Ramos (cell line): ENCODE measurements around the gene FOXA1.
"Not testable (repeated sequence)": the region's sequence is repeated elsewhere in the genome, so short reads cannot be mapped to it uniquely, and the experiment has no call there.

Source experiments
- in situ Hi-C: fragments of 300-500 bp; cut with MboI; formaldehyde crosslinking; loops from one replicate; pipeline ENCODE4 v1.14.3; 2022; ENCODE audit warnings: low sequenced_read_pairs; ENCODE audit not compliant: unreplicated experiment

Gene FOXA1

DNA sequence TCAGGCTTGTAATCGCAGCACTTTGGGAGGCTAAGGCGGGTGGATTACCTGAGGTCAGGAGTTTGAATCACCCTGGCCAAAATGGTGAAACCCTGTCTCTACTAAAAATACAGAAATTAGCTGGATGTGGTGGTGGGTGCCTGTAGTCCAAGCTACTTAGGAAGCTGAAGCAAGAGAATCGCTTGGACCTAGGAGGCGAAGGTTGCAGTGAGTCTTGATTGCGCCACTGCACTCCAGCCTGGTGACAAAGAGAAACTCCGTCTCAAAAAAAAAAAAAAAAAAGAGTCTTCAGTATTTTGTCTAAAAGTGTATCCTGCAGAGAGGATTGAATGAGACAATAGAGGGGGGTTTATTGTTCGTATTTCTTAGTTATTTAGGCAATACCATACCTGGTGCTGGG is 25.3 kb downstream of the FOXA1 start:
- in situ Hi-C loops = no loop called here

GRCh38 chr14:37566811-37567371 is 28.2 kb downstream of the FOXA1 start:
- in situ Hi-C loops = no loop called here

- in situ Hi-C loops = no loop called here
Observed at GRCh38 chr14:37565550-37565949, 29.5 kb downstream of the FOXA1 start.

DNA sequence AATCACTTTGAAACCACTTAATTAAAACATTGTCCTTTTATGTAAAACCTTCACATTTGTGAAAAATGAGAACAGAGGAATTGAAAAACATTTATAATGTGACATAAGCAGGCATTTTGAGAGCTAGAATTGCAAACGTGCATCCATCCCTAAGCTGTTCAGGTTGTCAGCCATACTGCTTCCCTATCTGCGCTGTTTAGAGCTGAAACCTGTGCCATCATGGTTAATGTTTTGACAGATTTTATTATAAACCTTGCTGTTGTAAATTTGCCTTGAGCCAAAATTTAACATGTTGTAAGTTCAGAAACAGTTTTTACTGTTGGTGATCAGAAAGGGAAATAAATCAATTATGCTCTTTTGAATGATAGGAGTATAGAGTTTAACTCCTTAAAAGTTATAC is 31.9 kb downstream of the FOXA1 start:
- in situ Hi-C loops = no loop called here

DNA sequence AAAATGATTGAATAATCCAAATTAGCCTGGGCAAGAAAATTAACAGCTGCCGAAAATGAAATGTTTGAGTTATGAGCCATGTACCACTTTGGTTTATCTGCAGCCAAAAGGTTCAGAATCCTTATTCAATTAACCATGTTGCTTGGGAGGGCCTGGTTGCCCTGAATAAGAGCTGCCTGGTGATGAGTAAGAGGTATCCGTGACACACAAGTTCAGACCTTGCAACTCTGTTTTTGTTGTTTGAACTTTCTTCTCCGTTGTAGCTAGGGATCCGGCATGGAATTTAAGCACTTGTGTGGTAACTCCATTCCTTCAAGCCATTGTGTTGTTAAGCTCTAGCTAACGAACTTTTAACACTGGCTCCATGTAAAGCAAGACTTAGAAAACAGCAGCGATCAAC is 35.7 kb downstream of the FOXA1 start:
- in situ Hi-C loops = no loop called here

- in situ Hi-C loops = no loop called here
Observed at GRCh38 chr14:37558740-37559139, 36.3 kb downstream of the FOXA1 start.

- in situ Hi-C loops = not testable (repeated sequence)
Observed at GRCh38 chr14:37555596-37555995, 39.5 kb downstream of the FOXA1 start.

- in situ Hi-C loops = no loop called here
Observed at GRCh38 chr14:37553935-37554550, 41.0 kb downstream of the FOXA1 start.

GRCh38 chr14:37551119-37551518 is 43.9 kb downstream of the FOXA1 start:
- in situ Hi-C loops = no loop called here

DNA sequence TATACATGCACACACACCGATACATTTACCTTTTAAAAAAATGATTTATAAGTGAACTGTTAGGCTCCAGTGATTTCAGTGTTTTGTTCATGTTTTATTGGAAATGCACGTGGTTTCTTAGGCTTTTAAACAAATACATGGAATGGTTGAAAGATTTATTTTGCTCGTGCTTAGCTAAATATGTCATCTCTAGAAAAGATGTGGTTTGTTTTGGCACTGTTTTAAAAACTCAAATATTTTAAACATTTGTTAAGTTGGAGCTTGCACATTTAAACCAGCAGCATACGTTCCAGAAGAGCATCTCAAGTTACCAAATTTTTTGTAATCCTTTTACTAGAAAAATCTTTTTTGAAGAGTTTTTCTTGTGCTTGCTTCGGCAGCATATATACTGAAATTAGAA is 44.5 kb downstream of the FOXA1 start:
- in situ Hi-C loops = no loop called here

GRCh38 chr14:37546621-37547447 is 48.2 kb downstream of the FOXA1 start:
- in situ Hi-C loops = no loop called here

- in situ Hi-C loops = no loop called here
Observed at GRCh38 chr14:37545174-37545573, 49.9 kb downstream of the FOXA1 start.

GRCh38 chr14:37544407-37544806 is 50.6 kb downstream of the FOXA1 start:
- in situ Hi-C loops = no loop called here

DNA sequence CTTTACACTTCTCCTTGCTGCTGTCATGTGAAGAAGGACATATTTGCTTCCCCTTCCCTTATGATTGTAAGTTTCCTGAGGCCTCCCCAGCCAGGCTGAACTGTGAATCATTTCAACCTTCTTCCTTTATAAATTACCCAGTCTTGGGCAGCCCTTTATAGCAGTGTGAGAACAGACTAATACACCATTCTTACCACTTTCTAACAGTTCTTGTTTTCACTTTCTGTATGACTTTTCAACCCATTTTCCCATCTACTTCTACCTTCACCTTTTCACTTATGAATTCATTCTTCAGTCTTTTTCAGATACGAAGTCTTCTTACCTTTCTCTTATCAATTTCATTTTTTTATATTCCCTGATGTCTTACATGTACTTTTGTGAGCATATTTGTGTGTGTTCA is 55.1 kb downstream of the FOXA1 start:
- in situ Hi-C loops = no loop called here
